HUES64 (cell line): ENCODE measurements around the gene SLC12A4. TPM values are rescaled to one million over a fixed set of nuclear protein-coding genes. Genes with fewer than 3 reads are reported as not detected.
"Not testable (repeated sequence)": the region's sequence is repeated elsewhere in the genome, so short reads cannot be mapped to it uniquely, and the experiment has no call there.

ENCODE experiments used
- H3K27ac ChIP-seq: 2 replicates; pipeline ENCODE4 v1.7.0; 2013; ENCODE audit warnings: low read depth, low read length, inconsistent platforms
- H3K27me3 ChIP-seq: 2 replicates; pipeline ENCODE4 v1.6.1; 2013; ENCODE audit warnings: mild to moderate bottlenecking, low read length; ENCODE audit not compliant: insufficient read depth
- H3K36me3 ChIP-seq: 2 replicates; pipeline ENCODE4 v1.6.1; 2013; ENCODE audit warnings: mild to moderate bottlenecking, low read length; ENCODE audit not compliant: insufficient read depth
- H3K4me1 ChIP-seq: 2 replicates; pipeline ENCODE4 v1.6.1; 2013; ENCODE audit warnings: mild to moderate bottlenecking, low read length, moderate library complexity; ENCODE audit not compliant: insufficient read depth
- H3K4me3 ChIP-seq: 2 replicates; pipeline ENCODE4 v1.5.1; 2013; ENCODE audit warnings: mild to moderate bottlenecking, low read length, moderate library complexity
- H3K9ac ChIP-seq: 2 replicates; pipeline ENCODE4 v1.6.1; 2013; ENCODE audit warnings: mild to moderate bottlenecking, low read depth, low read length
- H3K9me3 ChIP-seq: 2 replicates; pipeline ENCODE4 v1.6.1; 2013; ENCODE audit warnings: low read depth, low read length; ENCODE audit not compliant: insufficient read depth
- WGBS: fragments of 150-250, 120-280 bp; methylation state at CpG from one replicate; pipeline ENCODE4 v1.1.7; 2013; ENCODE audit warnings: missing lambda C conversion rate; 5-methylcytosine and 5-hydroxymethylcytosine counted together
- polyA plus RNA-seq, 2 experiments: library from polyadenylated mRNA; stranded (reverse); fragments of 50-300 nt; gene quantifications; one replicate each; pipeline ENCODE4 v1.2.3, GENCODE V29; 2013

Gene SLC12A4
- 15.1 TPM for polyA plus RNA-seq (2013, experiment 1 of 2)
- 17.2 TPM for polyA plus RNA-seq (2013, experiment 2 of 2)

DNA sequence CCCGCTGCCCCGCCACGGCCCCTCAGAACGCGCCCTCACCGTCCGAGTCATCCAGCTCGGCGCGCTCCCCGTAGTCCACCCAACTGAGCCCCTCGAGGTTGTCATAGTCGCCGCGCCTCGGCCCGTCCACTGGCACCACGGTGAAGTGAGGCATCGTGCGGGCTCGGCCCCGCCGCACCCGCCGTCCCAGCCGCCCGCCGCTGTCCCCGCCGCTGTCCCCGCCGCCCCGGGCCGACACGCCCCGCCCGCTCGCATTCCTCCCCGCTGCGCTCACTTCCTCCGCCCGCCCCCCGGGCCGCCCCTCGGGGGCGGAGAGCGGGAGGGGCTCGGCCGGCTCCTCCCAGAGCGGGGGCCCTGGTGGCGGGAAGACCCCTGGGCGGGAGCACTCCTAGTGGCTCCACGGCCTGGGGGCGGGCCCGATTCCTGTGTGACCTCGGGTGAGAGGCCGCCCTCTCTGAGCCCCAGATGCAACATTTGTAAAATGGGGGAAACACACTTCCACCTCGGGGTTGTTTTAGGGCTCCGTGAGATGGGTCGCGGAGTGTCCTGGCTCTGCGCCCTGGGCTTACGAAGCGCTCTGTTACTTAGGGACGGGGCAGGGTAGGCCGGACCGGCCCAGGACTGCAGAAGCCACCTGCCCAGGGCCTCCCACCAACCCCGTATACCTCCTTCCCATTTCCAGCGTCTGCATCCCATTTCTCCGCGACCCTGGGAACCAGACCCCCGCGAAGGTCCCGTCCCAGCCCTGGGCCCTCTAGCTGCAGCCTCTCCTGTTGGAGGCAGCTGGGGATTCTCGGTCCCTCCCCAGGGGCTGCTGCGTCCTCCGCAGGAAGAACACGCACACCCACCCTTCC is at the start of gene SLC12A4:
Gene SLC12A4, minus strand, starts transcription at position 238 of the 854 bp plus-strand sequence. Its CDS starts 84 bp downstream, at position 154.
- peak within 1 kb of the TSS; percentile 71; the same call in 1 of the 2 replicates for H3K27ac ChIP-seq
- H3K4me1 ChIP-seq: peaks cover 20% of the 10 kb centered on the region; the same call in 1 of the 2 replicates
- no peaks in the 10 kb centered on the region for H3K36me3 ChIP-seq

DNA sequence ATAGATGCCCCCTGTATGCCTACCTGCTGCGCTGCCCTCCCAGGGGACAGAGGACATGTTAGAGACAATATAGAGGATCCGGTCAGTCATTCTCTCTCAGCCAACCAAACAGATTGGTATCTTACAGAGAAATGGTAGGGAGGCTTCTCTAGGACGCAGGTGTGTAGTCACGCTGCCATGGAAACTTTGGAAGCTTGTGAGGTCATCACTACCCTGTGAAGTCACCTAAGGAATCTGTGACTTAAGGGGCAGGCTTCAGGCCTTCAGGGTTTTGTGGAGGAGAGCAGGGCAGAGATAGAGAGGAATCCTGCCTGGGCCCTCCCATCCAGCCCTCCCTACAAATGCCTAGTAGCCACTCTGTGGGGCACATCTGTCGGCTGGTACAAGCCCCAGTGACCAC is 47.2 kb upstream of the SLC12A4 start, which contains the start of gene DPEP2NB:
Gene DPEP2NB, minus strand, starts transcription at position 231 of the 400 bp plus-strand sequence. Its CDS starts 141 bp downstream, at position 90.
- no peaks in the 10 kb centered on the region for H3K36me3 ChIP-seq
- no peak within 1 kb of the TSS for H3K4me3 ChIP-seq
- 88% methylated on average over 5 of the region's 5 CpGs for WGBS
- no peaks in the 10 kb centered on the region for H3K4me1 ChIP-seq
- no peak within 1 kb of the TSS for H3K27ac ChIP-seq
- no peaks in the 10 kb centered on the region for H3K9me3 ChIP-seq
- no peaks in the 10 kb centered on the region for H3K27me3 ChIP-seq
- no peak within 1 kb of the TSS for H3K9ac ChIP-seq

More for the DNA sequence above, at the start of gene SLC12A4:
- Histone ChIP-seq H3K4me3 (peak within 1 kb of the TSS; percentile 70), H3K9me3 (no peaks in the 10 kb centered on the region), H3K27me3 (no peaks in the 10 kb centered on the region), H3K9ac (peak within 1 kb of the TSS; percentile 76)
- WGBS: 13% methylated on average over 78 of the region's 78 CpGs

GRCh38 chr16:68013440-68013839 is 45.0 kb upstream of the SLC12A4 start:
- Histone ChIP-seq H3K27me3 (no peaks in the 10 kb centered on the region), H3K27ac (no peak overlapping the region), H3K36me3 (no peaks in the 10 kb centered on the region), H3K4me3 (no peak overlapping the region), H3K4me1 (peaks cover 5% of the 10 kb centered on the region; the same call in 1 of the 2 replicates), H3K9me3 (no peaks in the 10 kb centered on the region), H3K9ac (no peak overlapping the region)
- 89% methylated on average over 1 of the region's 1 CpG for WGBS

DNA sequence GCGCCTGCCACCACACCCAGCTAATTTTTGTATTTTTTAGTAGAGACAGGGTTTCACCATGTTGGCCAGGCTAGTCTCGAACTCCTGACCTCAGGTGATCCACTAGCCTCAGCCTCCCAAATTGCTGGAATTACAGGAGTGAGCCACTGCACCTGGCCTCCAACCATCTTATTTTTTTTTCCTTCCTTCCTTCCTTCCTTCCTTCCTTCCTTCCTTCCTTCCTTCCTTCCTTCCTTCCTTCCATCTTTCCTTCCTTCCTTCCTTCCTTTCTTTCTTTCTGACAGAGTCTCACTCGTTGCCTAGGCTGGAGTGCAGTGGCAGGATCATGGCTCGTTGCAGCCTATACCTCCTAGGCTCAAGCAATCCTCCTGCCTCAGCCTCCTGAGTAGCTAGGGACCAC is 41.4 kb upstream of the SLC12A4 start:
- not testable (repeated sequence) for H3K27ac ChIP-seq, H3K9me3 ChIP-seq, H3K27me3 ChIP-seq, H3K4me3 ChIP-seq, H3K4me1 ChIP-seq, H3K36me3 ChIP-seq, H3K9ac ChIP-seq
- 92% methylated on average over 3 of the region's 4 CpGs for WGBS

GRCh38 chr16:68009157-68009735 is 40.8 kb upstream of the SLC12A4 start:
- H3K27ac ChIP-seq: no peak overlapping the region
- H3K36me3 ChIP-seq: no peaks in the 10 kb centered on the region
- H3K4me3 ChIP-seq: no peak overlapping the region
- no peaks in the 10 kb centered on the region for H3K9me3 ChIP-seq
- no peak overlapping the region for H3K9ac ChIP-seq
- H3K27me3 ChIP-seq: no peaks in the 10 kb centered on the region
- 67% methylated on average over 9 of the region's 9 CpGs for WGBS
- peaks cover 5% of the 10 kb centered on the region; the same call in 1 of the 2 replicates for H3K4me1 ChIP-seq

GRCh38 chr16:68005786-68006286 is 37.4 kb upstream of the SLC12A4 start:
- Histone ChIP-seq H3K4me3 (no peak overlapping the region), H3K36me3 (no peaks in the 10 kb centered on the region), H3K4me1 (peaks cover 5% of the 10 kb centered on the region; the same call in 1 of the 2 replicates), H3K9ac (no peak overlapping the region), H3K27me3 (no peaks in the 10 kb centered on the region), H3K9me3 (no peaks in the 10 kb centered on the region), H3K27ac (peak overlapping the region; percentile 9; the same call in 1 of the 2 replicates)
- 59% methylated on average over 6 of the region's 6 CpGs for WGBS

GRCh38 chr16:68005211-68005610 is 36.8 kb upstream of the SLC12A4 start:
- Histone ChIP-seq H3K27me3 (no peaks in the 10 kb centered on the region), H3K4me3 (no peak overlapping the region), H3K27ac (no peak overlapping the region), H3K9ac (no peak overlapping the region), H3K9me3 (no peaks in the 10 kb centered on the region), H3K36me3 (no peaks in the 10 kb centered on the region), H3K4me1 (peaks cover 5% of the 10 kb centered on the region; the same call in 1 of the 2 replicates)
- 94% methylated on average over 9 of the region's 9 CpGs for WGBS

DNA sequence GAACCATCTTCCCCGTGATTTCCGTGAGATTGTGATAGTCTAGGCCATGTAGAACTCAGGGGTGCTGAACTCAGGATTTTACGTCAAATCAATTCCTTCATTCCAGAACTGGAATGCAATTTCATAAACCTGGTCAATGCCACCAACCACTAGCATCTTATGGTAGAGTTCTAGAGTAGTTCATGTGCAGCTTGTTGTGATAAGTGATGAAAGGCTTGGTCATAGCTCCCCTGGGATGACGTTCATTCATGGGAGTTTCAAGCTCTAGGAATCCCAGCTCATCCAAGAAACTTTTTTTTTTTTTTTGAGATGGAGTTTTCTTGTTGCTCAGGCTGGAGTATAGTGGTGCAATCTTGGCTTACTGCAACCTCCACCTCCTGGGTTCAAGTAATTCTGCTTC is 34.6 kb upstream of the SLC12A4 start:
- Histone ChIP-seq H3K27ac (no peak overlapping the region), H3K27me3 (no peaks in the 10 kb centered on the region), H3K4me1 (no peaks in the 10 kb centered on the region), H3K4me3 (no peak overlapping the region), H3K36me3 (no peaks in the 10 kb centered on the region), H3K9me3 (no peaks in the 10 kb centered on the region), H3K9ac (no peak overlapping the region)
- 92% methylated on average over 4 of the region's 4 CpGs for WGBS

GRCh38 chr16:68000450-68000849 is 32.0 kb upstream of the SLC12A4 start:
- Histone ChIP-seq H3K4me1 (no peaks in the 10 kb centered on the region), H3K9me3 (no peaks in the 10 kb centered on the region), H3K9ac (no peak overlapping the region), H3K36me3 (no peaks in the 10 kb centered on the region), H3K4me3 (no peak overlapping the region), H3K27me3 (no peaks in the 10 kb centered on the region), H3K27ac (no peak overlapping the region)
- 82% methylated on average over 3 of the region's 3 CpGs for WGBS

DNA sequence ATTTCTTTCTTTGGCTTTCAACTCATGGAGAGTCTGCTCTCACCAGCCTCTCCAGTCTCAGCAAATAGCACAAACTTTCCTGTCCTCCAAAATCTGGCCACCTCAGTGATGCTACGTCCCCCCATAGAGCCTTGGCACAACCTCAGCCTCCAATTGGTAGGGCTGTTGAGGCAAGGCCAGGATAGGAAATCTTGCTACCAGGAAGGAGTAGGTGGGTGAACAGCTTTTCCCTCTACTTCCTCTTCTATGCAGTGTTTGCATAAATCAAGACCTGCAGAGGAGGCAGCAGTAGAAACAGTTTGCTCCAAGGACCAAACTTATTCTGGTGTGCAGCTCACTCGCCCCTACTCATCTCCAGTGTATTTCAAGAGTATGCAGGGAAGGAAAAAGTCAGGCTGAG is 31.5 kb upstream of the SLC12A4 start:
- H3K4me1 ChIP-seq: no peaks in the 10 kb centered on the region
- H3K9me3 ChIP-seq: no peaks in the 10 kb centered on the region
- H3K36me3 ChIP-seq: no peaks in the 10 kb centered on the region
- no peaks in the 10 kb centered on the region for H3K27me3 ChIP-seq
- H3K9ac ChIP-seq: no peak overlapping the region
- H3K4me3 ChIP-seq: no peak overlapping the region
- H3K27ac ChIP-seq: no peak overlapping the region
- WGBS: 94% methylated on average over 2 of the region's 2 CpGs
